ENCODE measurements around the gene ANKRD12.

Gene ANKRD12

DNA sequence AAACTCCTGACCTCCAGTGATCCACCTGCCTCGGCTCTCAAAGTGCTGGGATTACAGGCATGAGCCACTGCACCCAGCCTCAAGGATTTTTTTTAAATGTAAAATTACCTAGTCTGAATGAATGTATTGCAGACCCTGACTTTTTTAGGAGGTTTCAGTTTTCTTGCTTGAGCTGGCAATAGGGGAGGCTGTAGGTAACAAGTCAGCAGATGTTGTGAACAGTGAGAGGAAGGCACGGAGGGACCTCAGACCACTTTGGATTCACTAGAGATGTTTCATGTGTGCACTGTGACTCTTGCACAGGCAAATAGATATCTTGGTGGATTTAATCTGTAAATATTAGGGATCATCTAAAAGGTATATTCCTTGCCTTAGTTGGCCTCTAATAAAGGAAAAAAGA, 27.7 kb upstream of the ANKRD12 start:
- no peak overlapping the region for H3K27ac ChIP-seq (ENCODE audit: low read length)
- peak overlapping the region; percentile 46; the same call in 1 of the 2 replicates for H3K4me3 ChIP-seq (ENCODE audit: low read length)
- H3K9me3 ChIP-seq (ENCODE audit: insufficient read depth, low read depth, low read length): no peaks in the 10 kb centered on the region
- H3K36me3 ChIP-seq (ENCODE audit: insufficient read depth, low read depth, low read length): peaks cover 36% of the 10 kb centered on the region; the same call in 1 of the 2 replicates
- no peaks in the 10 kb centered on the region for H3K27me3 ChIP-seq (ENCODE audit: insufficient read depth, low read length)
- peaks cover 66% of the 10 kb centered on the region for H3K4me1 ChIP-seq (ENCODE audit: insufficient read depth, low read length)
- H3K9ac ChIP-seq (ENCODE audit: low read depth, low read length): 0 out of 2 replicates have a peak overlapping the region, but pooled peaks have one; percentile 24

DNA sequence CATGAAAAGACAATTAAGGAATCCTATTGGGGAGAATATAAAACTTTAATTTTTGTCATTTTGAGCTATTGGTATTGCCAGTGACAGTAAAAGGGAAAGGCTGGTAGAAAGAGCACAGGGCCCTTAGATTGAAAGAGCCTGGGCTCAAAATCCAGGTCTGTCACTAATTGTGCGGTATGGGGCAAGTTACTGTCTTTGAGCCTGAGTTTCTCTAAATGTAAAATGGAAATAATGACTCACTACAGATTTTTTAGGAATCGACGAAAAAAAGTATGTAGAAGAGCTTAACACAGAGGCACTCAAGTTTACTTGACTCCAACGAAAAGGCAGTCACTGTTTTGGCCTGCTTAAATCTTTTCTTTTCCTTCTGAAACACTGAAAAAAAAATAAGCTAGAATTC, 27.1 kb upstream of the ANKRD12 start:
- no peaks in the 10 kb centered on the region for H3K9me3 ChIP-seq (ENCODE audit: insufficient read depth, low read depth, low read length)
- H3K9ac ChIP-seq (ENCODE audit: low read depth, low read length): 0 out of 2 replicates have a peak overlapping the region, but pooled peaks have one; percentile 24
- H3K4me1 ChIP-seq (ENCODE audit: insufficient read depth, low read length): peaks cover 63% of the 10 kb centered on the region
- peaks cover 36% of the 10 kb centered on the region; the same call in 1 of the 2 replicates for H3K36me3 ChIP-seq (ENCODE audit: insufficient read depth, low read depth, low read length)
- H3K4me3 ChIP-seq (ENCODE audit: low read length): peak overlapping the region; percentile 46; the same call in 1 of the 2 replicates
- no peaks in the 10 kb centered on the region for H3K27me3 ChIP-seq (ENCODE audit: insufficient read depth, low read length)
- no peak overlapping the region for H3K27ac ChIP-seq (ENCODE audit: low read length)

DNA sequence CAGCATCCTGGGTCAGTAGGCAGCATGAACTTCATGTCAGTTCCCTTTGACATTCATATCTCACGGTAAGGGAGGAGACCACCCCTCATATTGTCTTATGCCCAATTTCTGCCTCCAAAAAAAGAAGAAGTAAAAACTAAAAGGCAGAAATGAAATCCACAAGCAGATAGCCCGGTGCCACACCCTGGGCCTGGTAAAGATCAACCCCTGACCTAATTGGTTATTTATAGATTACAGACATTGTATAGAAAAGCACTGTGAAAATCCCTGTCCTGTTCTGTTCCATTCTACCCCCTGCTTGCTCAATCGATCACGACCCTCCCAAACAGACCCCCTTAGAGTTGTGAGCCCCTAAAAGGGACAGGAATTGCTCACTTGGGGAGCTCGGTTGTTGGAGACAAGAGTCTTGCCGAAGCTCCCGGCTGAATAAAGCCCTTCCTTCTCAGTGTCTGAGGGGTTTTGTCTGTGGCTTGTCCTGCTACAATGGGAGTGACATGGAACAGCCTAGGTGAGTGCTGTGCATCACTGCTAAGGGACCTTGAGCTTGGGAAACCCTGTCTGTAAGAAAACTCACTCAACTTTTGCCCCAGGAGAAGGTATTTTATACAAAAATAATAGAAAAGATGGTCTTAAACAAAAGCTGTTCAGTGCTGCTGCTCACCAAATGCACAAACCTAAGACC, 23.0 kb upstream of the ANKRD12 start:
- no peak overlapping the region for H3K4me3 ChIP-seq (ENCODE audit: low read length)
- no peaks in the 10 kb centered on the region for H3K9me3 ChIP-seq (ENCODE audit: insufficient read depth, low read depth, low read length)
- peaks cover 33% of the 10 kb centered on the region; the same call in 1 of the 2 replicates for H3K4me1 ChIP-seq (ENCODE audit: insufficient read depth, low read length)
- no peaks in the 10 kb centered on the region for H3K27me3 ChIP-seq (ENCODE audit: insufficient read depth, low read length)
- H3K27ac ChIP-seq (ENCODE audit: low read length): no peak overlapping the region
- H3K36me3 ChIP-seq (ENCODE audit: insufficient read depth, low read depth, low read length): peaks cover 43% of the 10 kb centered on the region
- no peak overlapping the region for H3K9ac ChIP-seq (ENCODE audit: low read depth, low read length)

- Histone ChIP-seq H3K9ac (ENCODE audit: low read depth, low read length) (no peak overlapping the region), H3K4me3 (ENCODE audit: low read length) (no peak overlapping the region), H3K27me3 (ENCODE audit: insufficient read depth, low read length) (no peaks in the 10 kb centered on the region), H3K9me3 (ENCODE audit: insufficient read depth, low read depth, low read length) (no peaks in the 10 kb centered on the region), H3K36me3 (ENCODE audit: insufficient read depth, low read depth, low read length) (peaks cover 55% of the 10 kb centered on the region), H3K4me1 (ENCODE audit: insufficient read depth, low read length) (peaks cover 15% of the 10 kb centered on the region; the same call in 1 of the 2 replicates), H3K27ac (ENCODE audit: low read length) (no peak overlapping the region)
Measured at GRCh38 chr18:9115984-9116383, 20.6 kb upstream of the ANKRD12 start.

GRCh38 chr18:9117980-9118841, 18.4 kb upstream of the ANKRD12 start:
- H3K9ac ChIP-seq (ENCODE audit: low read depth, low read length): no peak overlapping the region
- H3K4me1 ChIP-seq (ENCODE audit: insufficient read depth, low read length): peaks cover 10% of the 10 kb centered on the region; the same call in 1 of the 2 replicates
- H3K27ac ChIP-seq (ENCODE audit: low read length): no peak overlapping the region
- peaks cover 67% of the 10 kb centered on the region for H3K36me3 ChIP-seq (ENCODE audit: insufficient read depth, low read depth, low read length)
- H3K27me3 ChIP-seq (ENCODE audit: insufficient read depth, low read length): no peaks in the 10 kb centered on the region
- H3K9me3 ChIP-seq (ENCODE audit: insufficient read depth, low read depth, low read length): no peaks in the 10 kb centered on the region
- no peak overlapping the region for H3K4me3 ChIP-seq (ENCODE audit: low read length)

GRCh38 chr18:9120796-9121195, 15.8 kb upstream of the ANKRD12 start:
- Histone ChIP-seq H3K27ac (ENCODE audit: low read length) (no peak overlapping the region), H3K36me3 (ENCODE audit: insufficient read depth, low read depth, low read length) (peaks cover 84% of the 10 kb centered on the region), H3K4me1 (ENCODE audit: insufficient read depth, low read length) (peaks cover 6% of the 10 kb centered on the region; the same call in 1 of the 2 replicates), H3K9ac (ENCODE audit: low read depth, low read length) (no peak overlapping the region), H3K9me3 (ENCODE audit: insufficient read depth, low read depth, low read length) (no peaks in the 10 kb centered on the region), H3K27me3 (ENCODE audit: insufficient read depth, low read length) (no peaks in the 10 kb centered on the region), H3K4me3 (ENCODE audit: low read length) (no peak overlapping the region)

DNA sequence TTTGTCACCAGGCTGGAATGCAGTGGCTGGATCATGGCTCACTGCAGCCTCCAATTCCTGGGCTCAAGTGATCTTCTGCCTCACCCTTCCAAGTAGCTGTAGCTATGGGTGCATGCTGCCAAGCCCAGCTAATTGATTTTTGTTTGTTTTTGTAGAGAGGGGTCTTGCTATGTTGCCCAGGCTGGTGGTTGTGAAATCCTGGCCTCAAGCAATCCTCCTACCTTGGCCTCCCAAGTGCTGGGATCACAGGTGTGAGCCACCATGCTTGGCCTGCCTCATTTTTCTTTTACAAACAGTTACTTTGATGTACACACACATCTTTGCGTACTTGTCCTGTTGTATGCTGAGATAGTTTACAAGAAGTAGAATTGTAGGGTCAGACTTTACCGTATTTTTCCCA, 13.1 kb upstream of the ANKRD12 start:
- no peaks in the 10 kb centered on the region for H3K4me1 ChIP-seq (ENCODE audit: insufficient read depth, low read length)
- H3K9me3 ChIP-seq (ENCODE audit: insufficient read depth, low read depth, low read length): no peaks in the 10 kb centered on the region
- H3K9ac ChIP-seq (ENCODE audit: low read depth, low read length): no peak overlapping the region
- no peak overlapping the region for H3K4me3 ChIP-seq (ENCODE audit: low read length)
- no peaks in the 10 kb centered on the region for H3K27me3 ChIP-seq (ENCODE audit: insufficient read depth, low read length)
- H3K36me3 ChIP-seq (ENCODE audit: insufficient read depth, low read depth, low read length): peaks cover 97% of the 10 kb centered on the region
- H3K27ac ChIP-seq (ENCODE audit: low read length): no peak overlapping the region

- no peaks in the 10 kb centered on the region for H3K9me3 ChIP-seq (ENCODE audit: insufficient read depth, low read depth, low read length)
- H3K27me3 ChIP-seq (ENCODE audit: insufficient read depth, low read length): no peaks in the 10 kb centered on the region
- no peak overlapping the region for H3K9ac ChIP-seq (ENCODE audit: low read depth, low read length)
- peaks cover 97% of the 10 kb centered on the region for H3K36me3 ChIP-seq (ENCODE audit: insufficient read depth, low read depth, low read length)
- no peak overlapping the region for H3K4me3 ChIP-seq (ENCODE audit: low read length)
- H3K27ac ChIP-seq (ENCODE audit: low read length): no peak overlapping the region
- no peaks in the 10 kb centered on the region for H3K4me1 ChIP-seq (ENCODE audit: insufficient read depth, low read length)
Measured at GRCh38 chr18:9124824-9125223, 11.8 kb upstream of the ANKRD12 start.

DNA sequence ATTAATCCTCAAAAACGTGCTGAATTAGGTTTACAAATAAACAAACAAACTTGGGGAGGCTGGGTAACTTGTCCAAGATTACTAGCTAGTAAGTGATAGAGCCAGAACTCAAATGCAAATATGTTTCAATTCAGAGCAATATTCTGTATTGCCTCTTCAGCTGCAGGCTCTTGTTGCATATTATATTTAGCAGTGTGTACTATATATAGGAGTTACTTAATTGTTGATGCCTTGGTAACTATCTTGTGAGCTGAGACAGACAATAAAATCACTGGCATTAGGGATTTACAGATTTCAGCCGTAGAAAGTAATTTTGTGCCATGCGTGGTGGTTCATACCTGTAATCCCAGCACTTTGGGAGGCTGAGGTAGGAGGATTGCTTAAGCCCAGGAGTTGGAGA, 10.2 kb upstream of the ANKRD12 start:
- Histone ChIP-seq H3K4me3 (ENCODE audit: low read length) (no peak overlapping the region), H3K27me3 (ENCODE audit: insufficient read depth, low read length) (no peaks in the 10 kb centered on the region), H3K9ac (ENCODE audit: low read depth, low read length) (no peak overlapping the region), H3K27ac (ENCODE audit: low read length) (no peak overlapping the region), H3K4me1 (ENCODE audit: insufficient read depth, low read length) (no peaks in the 10 kb centered on the region), H3K36me3 (ENCODE audit: insufficient read depth, low read depth, low read length) (peaks cover 97% of the 10 kb centered on the region), H3K9me3 (ENCODE audit: insufficient read depth, low read depth, low read length) (no peaks in the 10 kb centered on the region)

GRCh38 chr18:9130195-9130594, 6.4 kb upstream of the ANKRD12 start:
- H3K27ac ChIP-seq (ENCODE audit: low read length): no peak overlapping the region
- no peaks in the 10 kb centered on the region for H3K9me3 ChIP-seq (ENCODE audit: insufficient read depth, low read depth, low read length)
- H3K27me3 ChIP-seq (ENCODE audit: insufficient read depth, low read length): no peaks in the 10 kb centered on the region
- H3K9ac ChIP-seq (ENCODE audit: low read depth, low read length): no peak overlapping the region
- H3K36me3 ChIP-seq (ENCODE audit: insufficient read depth, low read depth, low read length): peaks cover 96% of the 10 kb centered on the region
- H3K4me1 ChIP-seq (ENCODE audit: insufficient read depth, low read length): peaks cover 4% of the 10 kb centered on the region; the same call in 1 of the 2 replicates
- no peak overlapping the region for H3K4me3 ChIP-seq (ENCODE audit: low read length)

GRCh38 chr18:9130806-9131205, 5.8 kb upstream of the ANKRD12 start:
- Histone ChIP-seq H3K27ac (ENCODE audit: low read length) (no peak overlapping the region), H3K4me3 (ENCODE audit: low read length) (no peak overlapping the region), H3K27me3 (ENCODE audit: insufficient read depth, low read length) (no peaks in the 10 kb centered on the region), H3K9me3 (ENCODE audit: insufficient read depth, low read depth, low read length) (no peaks in the 10 kb centered on the region), H3K36me3 (ENCODE audit: insufficient read depth, low read depth, low read length) (peaks cover 90% of the 10 kb centered on the region), H3K4me1 (ENCODE audit: insufficient read depth, low read length) (peaks cover 4% of the 10 kb centered on the region; the same call in 1 of the 2 replicates), H3K9ac (ENCODE audit: low read depth, low read length) (no peak overlapping the region)

Measured in iPS-20b (cell line).